IMR-90 (cell line): ENCODE measurements around the gene NKAIN4. TPM values are rescaled to one million over a fixed set of nuclear protein-coding genes. Genes with fewer than 3 reads are reported as not detected.

ENCODE experiments used
- ATAC-seq: fragments of 200-7000 bp; cut with Tn5 transposase; 2 replicates; pipeline ENCODE4 v1.9.1; 2020; ENCODE audit warnings: low read depth, mild to moderate bottlenecking, moderate library complexity
- BruUV-seq: library from RNA; stranded (reverse); fragments of 400-500 nt; replicated peaks from 2 replicates; lab custom pipeline; 2021; lab: Mats Ljungman, UMichigan
- CTCF ChIA-PET: fragments of 300-600 bp; formaldehyde crosslinking; extraction: SDS; loops from one replicate; lab custom pipeline; 2021; ENCODE audit warnings: antibody characterized with exemption; lab: Yijun Ruan, JAX
- POLR2A ChIA-PET: fragments of 300-600 bp; sonication (Branson Sonifier 250); formaldehyde crosslinking; loops from one replicate; lab custom pipeline; 2022; ENCODE audit warnings: antibody characterized with exemption; ENCODE audit not compliant: unreplicated experiment; lab: Charles Lee
- DNase-seq: peaks from one replicate; pipeline ENCODE4 v3.0.0; 2013
- H2AFZ ChIP-seq: replicated peaks from 2 replicates; pipeline ENCODE3; 2013; ENCODE audit warnings: low read length, mild to moderate bottlenecking; ENCODE audit not compliant: poor library complexity
- H2AK5ac ChIP-seq: 2 replicates; pipeline ENCODE4 v1.6.1; 2013; ENCODE audit warnings: low read depth, low read length, inconsistent platforms
- H2AK9ac ChIP-seq: replicated peaks from 2 replicates; pipeline ENCODE3; 2013; ENCODE audit warnings: mild to moderate bottlenecking, low read depth, low read length, moderate library complexity; ENCODE audit not compliant: poor library complexity
- H2BK120ac ChIP-seq: 2 replicates; pipeline ENCODE4 v1.6.1; 2013; ENCODE audit warnings: low read depth, low read length, inconsistent platforms
- H2BK15ac ChIP-seq: 3 replicates; pipeline ENCODE4 v1.6.1; 2013; ENCODE audit warnings: low read depth, low read length, inconsistent platforms
- H2BK20ac ChIP-seq: 2 replicates; pipeline ENCODE4 v1.6.1; 2013; ENCODE audit warnings: low read depth, mild to moderate bottlenecking, inconsistent platforms, low read length, moderate library complexity
- H2BK5ac ChIP-seq: 2 replicates; pipeline ENCODE4 v1.6.1; 2013; ENCODE audit warnings: mild to moderate bottlenecking, low read depth, low read length, inconsistent platforms; ENCODE audit not compliant: poor library complexity, severe bottlenecking
- H3K14ac ChIP-seq: replicated peaks from 2 replicates; pipeline ENCODE4 v1.6.1; 2013; ENCODE audit warnings: low read depth, low read length, inconsistent platforms
- H3K18ac ChIP-seq: 2 replicates; pipeline ENCODE4 v1.6.1; 2013; ENCODE audit warnings: low read depth, low read length, control low read depth
- H3K23ac ChIP-seq: 2 replicates; pipeline ENCODE4 v1.6.1; 2013; ENCODE audit warnings: low read depth, low read length, inconsistent platforms
- H3K27ac ChIP-seq: 2 replicates; pipeline ENCODE4 v1.5.1; 2013; ENCODE audit warnings: mild to moderate bottlenecking, control low read depth, low read length; ENCODE audit not compliant: insufficient read depth
- H3K27me3 ChIP-seq: 2 replicates; pipeline ENCODE4 v1.6.1; 2013; ENCODE audit warnings: low read length; ENCODE audit not compliant: control insufficient read depth, insufficient read depth
- H3K36me3 ChIP-seq: 2 replicates; pipeline ENCODE4 v1.6.1; 2013; ENCODE audit warnings: low read length, mixed read lengths; ENCODE audit not compliant: control insufficient read depth, insufficient read depth
- H3K4ac ChIP-seq: 2 replicates; pipeline ENCODE4 v1.6.1; 2013; ENCODE audit warnings: low read depth, low read length, inconsistent platforms
- H3K4me1 ChIP-seq: 2 replicates; pipeline ENCODE4 v1.6.1; 2013; ENCODE audit warnings: low read length, mixed read lengths; ENCODE audit not compliant: control insufficient read depth, insufficient read depth
- H3K4me2 ChIP-seq: 2 replicates; pipeline ENCODE4 v1.6.1; 2013; ENCODE audit warnings: low read depth, mild to moderate bottlenecking, control low read depth, low read length, moderate library complexity
- H3K4me3 ChIP-seq: 2 replicates; pipeline ENCODE4 v1.5.1; 2013; ENCODE audit warnings: low read depth, mild to moderate bottlenecking, control low read depth, low read length, moderate library complexity; ENCODE audit not compliant: insufficient read depth
- H3K56ac ChIP-seq: 2 replicates; pipeline ENCODE4 v1.6.1; 2013; ENCODE audit warnings: low read length, inconsistent platforms; ENCODE audit not compliant: insufficient read depth; ENCODE audit errors: extremely low read depth
- H3K79me1 ChIP-seq, 2 experiments: 2 replicates each; pipeline ENCODE4 v1.6.1; 2013; ENCODE audit warnings: low read length in 2 of 2, inconsistent platforms in 1 of 2, low read depth in 1 of 2
- H3K9ac ChIP-seq: 2 replicates; pipeline ENCODE4 v1.6.1; 2013; ENCODE audit warnings: low read depth, low read length, control low read depth
- H3K9me1 ChIP-seq: 2 replicates; pipeline ENCODE4 v1.6.1; 2013; ENCODE audit warnings: low read length, inconsistent platforms; ENCODE audit not compliant: insufficient read depth
- H3K9me3 ChIP-seq: 2 replicates; pipeline ENCODE4 v1.6.1; 2013; ENCODE audit warnings: low read length; ENCODE audit not compliant: control insufficient read depth, insufficient read depth
- H4K20me1 ChIP-seq: 2 replicates; pipeline ENCODE4 v1.6.1; 2013; ENCODE audit warnings: low read length, inconsistent platforms; ENCODE audit not compliant: insufficient read depth
- H4K5ac ChIP-seq: 2 replicates; pipeline ENCODE4 v1.6.1; 2013; ENCODE audit warnings: mild to moderate bottlenecking, low read depth, low read length, control low read depth
- H4K8ac ChIP-seq, 2 experiments: 2 replicates each; pipeline ENCODE4 v1.6.1; 2013; ENCODE audit warnings: low read depth in 2 of 2, low read length in 2 of 2, control low read depth in 1 of 2, inconsistent platforms in 1 of 2
- H4K91ac ChIP-seq: 2 replicates; pipeline ENCODE4 v1.6.1; 2013; ENCODE audit warnings: low read depth, low read length, inconsistent platforms; ENCODE audit not compliant: insufficient read depth
- BHLHE40 ChIP-seq: fragments of 150-350 bp; IDR thresholded peaks from 2 replicates; pipeline ENCODE4 v1.6.1; 2016; ENCODE audit warnings: mild to moderate bottlenecking, low read depth, low read length
- CEBPB ChIP-seq: IDR thresholded peaks from 2 replicates; pipeline ENCODE4 v1.6.1; 2012; ENCODE audit warnings: low read depth, low read length, improper control_type of control experiment
- CHD1 ChIP-seq: IDR thresholded peaks from 2 replicates; pipeline ENCODE4 v1.6.1; 2012; ENCODE audit warnings: low read depth, low read length, improper control_type of control experiment
- CTCF ChIP-seq: conservative IDR thresholded peaks from 2 replicates; pipeline ENCODE4 v1.5.1; 2012; ENCODE audit warnings: mild to moderate bottlenecking, low read depth, low read length, improper control_type of control experiment
- ELK1 ChIP-seq: fragments of 150-350 bp; IDR thresholded peaks from 2 replicates; pipeline ENCODE4 v1.6.1; 2016; ENCODE audit warnings: low read depth, mild to moderate bottlenecking, low read length, moderate library complexity, borderline replicate concordance
- FOS ChIP-seq: fragments of 150-350 bp; IDR thresholded peaks from 2 replicates; pipeline ENCODE4 v1.6.1; 2016; ENCODE audit warnings: low read depth, low read length
- MAFK ChIP-seq: IDR thresholded peaks from 2 replicates; pipeline ENCODE4 v1.6.1; 2012; ENCODE audit warnings: low read depth, low read length, improper control_type of control experiment
- MAZ ChIP-seq: IDR thresholded peaks from 2 replicates; pipeline ENCODE4 v1.6.1; 2012; ENCODE audit warnings: low read depth, mild to moderate bottlenecking, low read length, improper control_type of control experiment, moderate library complexity, borderline replicate concordance
- MXI1 ChIP-seq: IDR thresholded peaks from 2 replicates; pipeline ENCODE4 v1.6.1; 2012; ENCODE audit warnings: low read depth, mild to moderate bottlenecking, low read length, moderate library complexity, borderline replicate concordance
- NFE2L2 ChIP-seq: fragments of 150-350 bp; IDR thresholded peaks from 2 replicates; pipeline ENCODE4 v1.6.1; 2016; ENCODE audit warnings: low read depth, mild to moderate bottlenecking, low read length
- POLR2A ChIP-seq: IDR thresholded peaks from 2 replicates; pipeline ENCODE4 v1.6.1; 2012; ENCODE audit warnings: mild to moderate bottlenecking, low read depth, low read length
- RAD21 ChIP-seq: IDR thresholded peaks from 2 replicates; pipeline ENCODE4 v1.6.1; 2012; ENCODE audit warnings: low read length, improper control_type of control experiment
- RCOR1 ChIP-seq: IDR thresholded peaks from 2 replicates; pipeline ENCODE4 v1.6.1; 2012; ENCODE audit warnings: mild to moderate bottlenecking, low read length, improper control_type of control experiment; ENCODE audit not compliant: insufficient replicate concordance
- RFX5 ChIP-seq: IDR thresholded peaks from 2 replicates; pipeline ENCODE4 v1.8.0; 2012; ENCODE audit warnings: low read depth, mild to moderate bottlenecking, low read length, moderate library complexity
- SMC3 ChIP-seq: fragments of 150-350 bp; IDR thresholded peaks from 2 replicates; pipeline ENCODE4 v1.6.1; 2016; ENCODE audit warnings: low read depth, mild to moderate bottlenecking, antibody characterized with exemption, low read length, moderate library complexity
- WGBS, 2 experiments: methylation state at CpG; one replicate each; pipeline versions ENCODE4 v1.1.5 to v1.1.7; 2013; ENCODE audit warnings: missing lambda C conversion rate in 2 of 2; ENCODE audit not compliant: insufficient read length in 1 of 2; ENCODE audit errors: extremely low coverage in 2 of 2; 5-methylcytosine and 5-hydroxymethylcytosine counted together
- dilution Hi-C: fragments of 300-500 bp; cut with HindIII; formaldehyde crosslinking; loops from one replicate; pipeline ENCODE4 v1.14.3; 2018; ENCODE audit warnings: low sequenced_read_pairs; ENCODE audit not compliant: unreplicated experiment
- in situ Hi-C: fragments of 300-500 bp; cut with MboI; formaldehyde crosslinking; loops from 3 replicates; pipeline ENCODE4 v1.14.3; 2019; ENCODE audit warnings: low sequenced_read_pairs, inconsistent platforms, mixed read lengths
- intact Hi-C: fragments of 100-400 bp; cut with micrococcal nuclease; formaldehyde crosslinking; loops from 2 replicates; pipeline ENCODE4 v1.10.0; 2022
- polyA plus RNA-seq, 3 experiments: library from polyadenylated mRNA; depleted of rRNA; stranded (reverse); fragments of >200 nt; gene quantifications; 2 replicates each; pipeline ENCODE4 v1.2.3, GENCODE V29; 2012; ENCODE audit warnings: low replicate concordance in 1 of 3
- total RNA-seq: library from RNA; depleted of rRNA; stranded (reverse); fragments of >200 nt; gene quantifications from 2 replicates; pipeline ENCODE4 v1.2.3, GENCODE V29; 2012
- TF ChIP-seq, protein P1 (sequence below): fragments of 150-350 bp; IDR thresholded peaks from 2 replicates; pipeline ENCODE4 v1.6.1; 2017; ENCODE audit warnings: mild to moderate bottlenecking, antibody characterized with exemption, low read length, low read depth

Gene NKAIN4
- total and polyA plus RNA-seq, 2 of the 4 experiments (the other 2 are of a cell fraction): not detected

GRCh38 chr20:63284981-63285524 lies 30.8 kb upstream of the NKAIN4 start:
- intact Hi-C loops (no loop called here), in situ Hi-C loops (no loop called here), dilution Hi-C loops (no loop called here)
- Histone ChIP-seq H3K14ac (no peak overlapping the region), H3K23ac (no peak overlapping the region), H4K20me1 (peaks cover 61% of the 10 kb centered on the region), H3K36me3 (peaks cover 86% of the 10 kb centered on the region), H3K4me3 (no peak overlapping the region), H3K27ac (no peak overlapping the region), H4K91ac (no peak overlapping the region), H3K4me2 (no peak overlapping the region), H3K18ac (no peak overlapping the region), H2BK20ac (no peak overlapping the region), H2AK9ac (no peak overlapping the region), H2BK5ac (no peak overlapping the region), H3K27me3 (no peaks in the 10 kb centered on the region), H3K56ac (no peak overlapping the region), H2AFZ (no peak overlapping the region), H3K4me1 (no peaks in the 10 kb centered on the region), H3K9me1 (no peaks in the 10 kb centered on the region), H2AK5ac (no peak overlapping the region), H3K9ac (no peak overlapping the region), H3K9me3 (no peaks in the 10 kb centered on the region), H2BK15ac (no peak overlapping the region), H3K79me1 (peaks cover 10 to 31% of the 10 kb centered on the region in 2 experiments; a peak in 3 of 4 replicates), H4K5ac (no peak overlapping the region), H4K8ac (no peak overlapping the region), H2BK120ac (no peak overlapping the region), H3K4ac (no peak overlapping the region)
- DNase-seq (no peak), ATAC-seq (no peak)
- BruUV-seq: no TSS peak
- ChIA-PET CTCF (no interaction called here), POLR2A (no interaction called here)
- no peak for TF ChIP-seq MXI1
- no peak for TF ChIP-seq SMC3
- no peak for TF ChIP-seq CEBPB
- no peak for TF ChIP-seq ELK1
- no peak for TF ChIP-seq RCOR1
- TF ChIP-seq MAFK: no peak
- TF ChIP-seq, protein P1, sequence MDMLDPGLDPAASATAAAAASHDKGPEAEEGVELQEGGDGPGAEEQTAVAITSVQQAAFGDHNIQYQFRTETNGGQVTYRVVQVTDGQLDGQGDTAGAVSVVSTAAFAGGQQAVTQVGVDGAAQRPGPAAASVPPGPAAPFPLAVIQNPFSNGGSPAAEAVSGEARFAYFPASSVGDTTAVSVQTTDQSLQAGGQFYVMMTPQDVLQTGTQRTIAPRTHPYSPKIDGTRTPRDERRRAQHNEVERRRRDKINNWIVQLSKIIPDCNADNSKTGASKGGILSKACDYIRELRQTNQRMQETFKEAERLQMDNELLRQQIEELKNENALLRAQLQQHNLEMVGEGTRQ: no peak
- TF ChIP-seq MAZ: no peak
- TF ChIP-seq FOS: no peak
- no peak for TF ChIP-seq CHD1
- TF ChIP-seq POLR2A: no peak
- TF ChIP-seq RFX5: no peak
- TF ChIP-seq NFE2L2: no peak
- no peak for TF ChIP-seq RAD21
- no peak for TF ChIP-seq CTCF
- no peak for TF ChIP-seq BHLHE40
- 97% methylated on average over 5 of the region's 13 CpGs; no CpG with 5 or more reads in 1 of the 2 experiments for WGBS, 2 experiments
